ENCODE measurements around the gene RHOBTB3.
"Not testable (repeated sequence)": the region's sequence is repeated elsewhere in the genome, so short reads cannot be mapped to it uniquely, and the experiment has no call there.

Gene RHOBTB3, protein sequence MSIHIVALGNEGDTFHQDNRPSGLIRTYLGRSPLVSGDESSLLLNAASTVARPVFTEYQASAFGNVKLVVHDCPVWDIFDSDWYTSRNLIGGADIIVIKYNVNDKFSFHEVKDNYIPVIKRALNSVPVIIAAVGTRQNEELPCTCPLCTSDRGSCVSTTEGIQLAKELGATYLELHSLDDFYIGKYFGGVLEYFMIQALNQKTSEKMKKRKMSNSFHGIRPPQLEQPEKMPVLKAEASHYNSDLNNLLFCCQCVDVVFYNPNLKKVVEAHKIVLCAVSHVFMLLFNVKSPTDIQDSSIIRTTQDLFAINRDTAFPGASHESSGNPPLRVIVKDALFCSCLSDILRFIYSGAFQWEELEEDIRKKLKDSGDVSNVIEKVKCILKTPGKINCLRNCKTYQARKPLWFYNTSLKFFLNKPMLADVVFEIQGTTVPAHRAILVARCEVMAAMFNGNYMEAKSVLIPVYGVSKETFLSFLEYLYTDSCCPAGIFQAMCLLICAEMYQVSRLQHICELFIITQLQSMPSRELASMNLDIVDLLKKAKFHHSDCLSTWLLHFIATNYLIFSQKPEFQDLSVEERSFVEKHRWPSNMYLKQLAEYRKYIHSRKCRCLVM

DNA sequence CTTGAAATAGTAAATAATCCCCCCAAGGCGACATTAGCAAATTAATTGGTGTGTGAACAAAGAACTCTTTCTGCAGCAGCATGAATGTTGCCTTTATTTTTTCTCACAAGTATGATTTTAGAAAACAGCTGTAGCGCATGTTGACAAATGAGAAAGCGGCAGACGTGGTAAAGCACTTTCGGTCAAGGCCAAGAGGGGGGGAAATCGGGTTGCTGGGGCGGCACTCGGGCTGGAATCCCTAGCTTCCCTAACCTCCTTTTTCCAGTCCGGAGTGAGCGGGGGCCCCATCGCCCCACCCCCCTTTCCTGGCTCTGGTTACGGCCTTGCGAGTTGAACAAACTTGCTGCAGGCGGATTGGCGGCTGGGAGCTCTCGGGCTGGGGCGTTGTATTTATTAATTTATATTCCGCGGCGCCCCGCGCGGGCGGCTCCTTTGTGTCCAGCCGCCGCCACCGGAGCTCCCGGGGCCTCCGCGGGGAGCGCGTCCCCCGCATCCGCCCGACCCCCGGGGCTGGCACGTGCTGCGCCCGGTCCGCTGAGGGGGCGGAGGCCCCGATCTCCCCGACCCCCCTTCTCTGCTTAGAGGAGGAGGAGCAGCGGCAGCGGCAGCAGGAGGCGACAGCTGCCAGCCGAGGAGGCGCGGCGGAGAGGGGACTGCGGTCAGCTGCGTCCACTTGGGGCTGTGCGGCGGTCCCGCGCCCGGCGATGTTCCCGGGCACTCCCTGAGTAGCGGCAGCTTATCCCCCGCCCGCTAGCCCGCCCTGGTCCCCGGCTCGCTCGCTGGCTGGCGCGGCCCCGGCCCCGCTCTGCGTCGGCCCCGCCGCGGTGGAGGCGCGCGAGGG lies at the start of gene RHOBTB3:
Gene RHOBTB3 (plus strand): TSS at position 607 of the 841 bp plus-strand sequence. CDS start 347 bp downstream, outside the sequence.
- DNase-seq, result peak; percentile 84 to 91

DNA sequence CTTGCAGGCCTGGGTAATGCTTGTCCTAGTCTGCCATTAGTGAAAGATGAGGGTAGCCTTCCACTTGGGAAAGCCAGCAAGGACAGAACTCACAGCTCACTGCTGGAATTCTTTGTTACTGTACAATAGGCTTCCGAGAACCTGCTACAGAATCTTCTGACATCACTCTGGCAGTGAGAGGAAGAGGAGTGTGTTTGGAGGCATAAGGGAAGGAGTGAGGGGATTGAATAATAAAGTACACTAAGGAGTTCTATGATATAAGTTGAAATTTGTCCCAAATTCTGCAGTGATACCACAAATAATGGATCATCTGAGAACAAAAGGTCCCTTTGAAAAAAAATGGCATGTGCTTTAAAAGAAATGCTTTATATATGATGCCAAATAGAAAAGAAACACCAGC lies 48.2 kb upstream of the RHOBTB3 start, which contains the start of gene SPATA9:
Gene SPATA9 (minus strand): TSS at position 101 of the 400 bp plus-strand sequence. CDS start 137 bp downstream, outside the sequence.
- DNase-seq, result no peak

DNA sequence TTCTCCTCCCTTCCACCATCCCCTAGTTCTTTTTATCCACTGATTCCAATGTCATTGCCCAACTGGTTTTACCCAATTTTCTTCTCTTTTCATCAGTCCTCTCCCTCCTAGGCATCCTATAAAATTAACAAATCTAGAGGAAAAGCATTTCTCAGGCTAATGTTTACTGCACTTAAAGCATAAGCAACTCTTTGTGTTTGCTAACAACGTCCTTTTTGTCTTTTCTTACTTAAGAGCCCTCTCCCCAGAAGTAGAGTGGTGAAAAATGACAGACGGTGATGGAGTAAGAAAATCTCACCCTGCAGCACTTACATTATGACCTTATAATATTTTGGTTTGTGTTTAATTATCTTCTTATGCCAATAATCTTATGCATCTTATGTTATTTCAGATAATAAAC lies 46.8 kb upstream of the RHOBTB3 start:
- no peak for DNase-seq

DNA sequence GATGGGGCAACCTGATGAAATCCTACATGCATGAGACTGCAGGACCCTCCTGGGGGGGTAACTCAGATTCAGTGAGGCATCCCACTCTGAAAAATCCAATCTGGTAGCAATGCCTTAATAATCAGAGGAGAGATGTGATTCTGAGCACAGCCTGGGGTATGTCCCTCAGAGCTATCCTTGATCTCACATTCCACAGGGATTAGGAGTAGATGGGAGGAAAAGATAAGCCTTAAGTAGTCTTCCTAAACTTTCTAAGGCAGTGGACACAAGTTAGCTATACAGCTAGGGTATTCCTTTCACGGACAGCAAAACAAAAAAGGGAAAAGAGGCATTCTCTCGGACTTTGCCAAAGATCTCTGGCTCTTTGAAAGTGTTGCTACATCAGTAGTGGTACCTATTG lies 44.5 kb upstream of the RHOBTB3 start:
- DNase-seq, result no peak

DNA sequence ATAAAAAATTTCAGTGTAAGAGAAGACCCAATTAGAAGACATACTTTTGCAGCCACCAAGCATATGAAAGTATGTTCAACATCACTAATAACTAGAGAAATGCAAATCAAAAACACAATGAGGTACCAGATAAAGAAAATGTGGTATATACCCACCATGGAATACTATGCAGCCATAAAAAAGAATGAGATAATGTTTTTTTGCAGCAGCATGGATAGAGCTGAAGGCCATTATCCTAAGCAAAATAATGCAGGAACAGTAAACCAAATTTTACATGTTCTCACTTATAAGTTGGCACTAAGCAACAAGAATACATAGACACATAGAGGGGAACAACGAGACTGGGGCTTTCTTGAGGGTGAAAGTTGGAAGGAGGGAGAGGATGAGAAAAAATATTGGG lies 41.5 kb upstream of the RHOBTB3 start:
- no peak for DNase-seq

DNA sequence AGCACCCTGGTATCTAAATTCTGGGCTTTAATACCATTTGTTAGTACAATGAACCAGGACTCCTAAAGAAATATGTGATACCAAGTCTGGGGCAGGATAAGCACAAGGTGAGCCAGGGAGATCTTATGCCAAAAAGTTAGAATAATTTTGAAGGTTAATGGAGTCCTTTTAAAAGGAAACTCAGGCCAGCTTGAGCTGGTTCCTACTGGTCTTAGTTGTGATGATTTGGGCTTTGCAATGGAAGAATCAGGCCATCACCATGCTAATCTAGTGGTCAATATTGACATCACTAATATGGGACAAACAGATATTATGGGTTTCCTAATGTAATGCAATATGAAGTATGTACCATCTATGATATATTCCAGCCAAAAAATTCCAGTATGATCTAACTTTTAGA lies 40.8 kb upstream of the RHOBTB3 start:
- DNase-seq, result no peak

DNA sequence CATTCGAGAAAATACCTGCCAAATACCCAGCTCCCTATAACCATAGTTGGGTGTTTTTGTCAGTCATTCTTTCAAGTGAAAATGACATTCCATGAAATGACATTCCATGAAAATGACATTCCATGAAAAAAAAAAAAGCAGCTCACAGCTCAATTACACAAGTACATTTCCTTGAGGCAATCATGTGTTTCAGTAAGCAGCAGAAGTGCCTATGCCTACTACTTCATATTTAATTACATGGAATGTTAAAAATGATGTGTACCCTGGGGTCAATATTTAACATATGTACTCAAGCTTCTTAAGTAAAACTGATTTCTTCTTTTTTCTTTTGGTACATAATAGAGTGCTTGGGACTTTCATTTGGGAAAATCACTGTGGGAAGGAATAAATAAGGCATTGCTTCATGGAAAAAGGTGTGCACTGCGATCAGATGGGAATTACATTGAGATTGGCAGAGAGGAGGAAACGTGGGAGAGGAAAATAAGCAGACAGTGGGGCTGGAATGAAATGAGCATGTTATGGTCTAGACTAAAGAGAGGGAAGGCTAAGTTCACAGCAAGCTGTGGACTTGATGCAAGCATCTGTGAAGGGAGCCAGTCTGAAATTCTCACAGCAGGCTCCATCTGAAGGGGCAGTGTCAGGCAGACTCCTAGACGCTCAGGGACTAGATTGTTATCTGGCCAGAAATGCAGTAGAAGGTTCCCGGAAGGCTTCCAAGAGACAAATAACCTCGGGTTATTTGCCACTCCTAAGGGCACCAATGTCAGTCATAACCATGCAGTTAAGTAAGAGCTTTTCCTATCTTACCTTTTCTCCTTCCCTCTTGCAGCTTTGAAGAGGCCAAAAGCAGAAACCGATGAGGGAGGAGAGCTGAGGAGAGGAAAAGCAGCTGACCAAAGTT lies 33.1 kb upstream of the RHOBTB3 start:
- DNase-seq, result no peak

DNA sequence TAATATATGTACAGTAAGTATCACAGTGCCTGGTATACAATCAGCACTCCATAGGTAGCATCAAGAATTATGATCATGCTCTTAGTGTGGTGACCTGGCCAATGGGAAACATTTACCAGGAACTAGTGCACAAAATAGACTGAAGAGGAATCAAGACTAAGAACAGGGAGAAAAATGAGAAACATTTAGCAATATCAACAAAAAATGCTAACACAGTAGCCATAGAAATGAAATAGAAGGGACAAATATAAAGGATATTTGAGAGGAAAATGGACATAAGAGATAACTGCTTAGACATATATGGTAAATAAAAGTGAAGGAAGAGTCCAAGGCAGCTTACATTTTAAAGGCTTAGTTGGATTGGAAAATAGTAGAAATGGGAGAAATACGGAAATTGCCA lies 31.8 kb upstream of the RHOBTB3 start:
- DNase-seq, result no peak

DNA sequence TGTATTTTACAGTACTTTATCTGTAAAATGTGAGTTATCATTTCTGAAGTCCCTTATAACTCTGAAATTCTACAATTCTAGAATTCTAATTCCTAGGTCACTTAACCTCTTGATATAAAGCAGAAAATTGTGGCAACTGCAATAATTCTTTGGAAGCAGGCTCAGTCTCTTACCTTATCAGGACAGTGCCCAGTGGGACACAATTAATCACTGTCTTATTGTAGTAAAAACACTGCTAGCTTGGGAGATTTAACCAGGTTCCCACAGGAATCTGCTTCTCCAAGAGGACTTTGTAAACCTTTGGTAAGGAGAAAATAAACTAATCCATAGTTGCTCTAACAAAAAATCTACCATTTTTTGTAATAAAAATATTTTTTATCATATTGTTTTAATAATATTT lies 30.1 kb upstream of the RHOBTB3 start:
- DNase-seq, result no peak

DNA sequence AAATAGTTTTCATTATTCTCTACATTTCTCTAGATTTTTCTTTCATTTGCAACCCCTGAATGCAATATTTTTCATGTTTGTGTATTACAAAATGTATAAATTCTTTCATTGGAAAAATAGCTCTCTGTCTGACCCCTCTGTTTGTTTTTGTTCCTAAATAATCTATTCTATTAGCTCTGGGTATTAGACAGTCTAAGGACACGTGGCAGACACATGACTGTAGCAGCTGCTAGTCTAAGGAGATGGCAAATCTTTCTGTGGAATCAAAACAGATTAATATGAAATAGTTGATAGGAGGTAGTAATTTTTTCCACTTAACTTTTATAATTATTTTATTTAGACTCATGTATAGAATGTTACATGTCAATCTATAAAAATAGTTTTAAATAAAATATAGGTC lies 27.0 kb upstream of the RHOBTB3 start:
- no peak for DNase-seq

DNA sequence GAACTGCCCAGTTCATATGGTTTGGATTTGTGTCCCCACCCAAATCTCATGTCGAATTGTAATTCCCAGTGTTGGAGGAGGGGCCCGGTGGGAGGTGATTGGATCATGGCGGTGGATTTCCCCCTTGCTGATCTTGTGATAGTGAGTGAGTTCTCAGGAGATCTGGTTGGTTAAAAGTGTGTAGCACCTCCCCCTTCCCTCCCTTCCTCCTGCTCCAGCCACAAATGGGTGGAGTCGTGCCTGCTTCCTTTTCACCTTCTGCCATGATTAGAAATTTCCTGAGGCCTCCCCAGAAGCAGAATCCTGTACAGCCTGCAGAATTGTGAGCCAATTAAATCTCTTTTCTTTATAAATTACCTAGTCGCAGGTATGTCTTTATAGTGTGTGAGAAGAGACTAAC lies 24.9 kb upstream of the RHOBTB3 start:
- DNase-seq, result not testable (repeated sequence)

DNA sequence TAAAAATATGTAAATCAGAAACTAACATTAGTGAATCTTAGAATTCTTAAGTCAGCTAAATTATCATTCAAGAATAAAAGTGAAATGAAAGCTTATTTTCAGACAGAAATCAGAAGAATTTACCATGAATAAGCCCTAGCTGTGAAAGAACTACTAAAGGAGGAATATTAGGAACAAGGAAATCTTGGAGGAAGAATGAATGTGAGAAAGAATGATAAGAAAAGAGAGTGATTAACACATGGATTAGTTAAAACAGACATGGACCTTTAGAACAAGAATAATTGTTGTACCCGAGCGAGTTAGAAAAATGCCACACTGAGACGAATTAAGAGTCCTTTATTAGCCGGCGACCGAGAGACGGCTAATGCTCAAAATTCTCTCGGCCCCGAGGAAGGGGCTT lies 24.1 kb upstream of the RHOBTB3 start:
- DNase-seq, result no peak

DNA sequence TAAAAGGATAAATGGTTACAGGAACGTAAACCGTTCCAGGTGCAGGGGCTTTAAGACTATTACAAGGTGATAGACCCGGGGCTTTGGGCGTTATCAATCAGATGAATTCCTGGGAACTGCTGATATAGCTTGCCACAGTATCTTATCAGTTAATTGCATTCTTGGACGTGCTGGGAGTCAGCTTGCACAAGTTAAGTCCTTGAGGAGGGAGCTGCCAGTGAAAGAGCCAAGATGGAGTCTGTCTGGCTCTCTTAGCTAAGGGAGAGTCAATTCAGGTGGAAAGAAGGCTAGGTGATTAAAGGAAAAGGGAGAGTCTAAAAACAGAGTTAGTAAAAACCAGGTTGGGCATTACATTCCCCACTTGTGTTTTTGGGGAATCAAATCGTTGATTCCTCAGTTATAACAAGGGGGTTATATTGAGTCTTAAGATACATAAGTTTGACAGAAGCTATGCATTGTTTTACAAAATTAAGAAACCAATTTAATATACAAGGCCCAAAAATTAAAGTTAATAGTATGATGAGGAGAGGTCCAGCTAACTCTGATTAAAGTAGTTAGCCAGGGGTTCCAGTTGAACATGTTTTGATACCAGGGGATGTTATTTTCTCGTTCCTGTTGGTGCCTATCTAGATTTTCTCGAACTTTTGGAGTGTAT lies 23.5 kb upstream of the RHOBTB3 start:
- not testable (repeated sequence) for DNase-seq

DNA sequence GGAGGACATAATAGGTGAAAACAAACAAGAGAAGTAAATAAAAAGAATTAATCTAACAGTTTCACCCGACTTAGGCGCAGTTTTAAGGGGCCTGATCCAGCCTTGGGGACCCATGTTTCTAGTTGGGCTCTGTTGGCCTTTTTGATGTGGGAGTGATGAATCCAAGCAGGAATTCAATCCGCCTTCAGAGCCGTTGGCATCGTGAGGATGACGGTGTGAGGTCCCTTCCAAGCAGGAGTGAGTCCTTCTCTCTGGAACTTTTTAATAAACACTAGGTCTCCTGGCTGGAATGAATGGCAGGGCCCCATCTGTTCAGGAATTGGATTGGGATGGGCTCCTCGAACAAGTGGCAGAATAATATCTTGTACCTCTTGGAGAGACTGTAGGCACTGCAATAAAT lies 22.3 kb upstream of the RHOBTB3 start:
- no peak for DNase-seq

DNA sequence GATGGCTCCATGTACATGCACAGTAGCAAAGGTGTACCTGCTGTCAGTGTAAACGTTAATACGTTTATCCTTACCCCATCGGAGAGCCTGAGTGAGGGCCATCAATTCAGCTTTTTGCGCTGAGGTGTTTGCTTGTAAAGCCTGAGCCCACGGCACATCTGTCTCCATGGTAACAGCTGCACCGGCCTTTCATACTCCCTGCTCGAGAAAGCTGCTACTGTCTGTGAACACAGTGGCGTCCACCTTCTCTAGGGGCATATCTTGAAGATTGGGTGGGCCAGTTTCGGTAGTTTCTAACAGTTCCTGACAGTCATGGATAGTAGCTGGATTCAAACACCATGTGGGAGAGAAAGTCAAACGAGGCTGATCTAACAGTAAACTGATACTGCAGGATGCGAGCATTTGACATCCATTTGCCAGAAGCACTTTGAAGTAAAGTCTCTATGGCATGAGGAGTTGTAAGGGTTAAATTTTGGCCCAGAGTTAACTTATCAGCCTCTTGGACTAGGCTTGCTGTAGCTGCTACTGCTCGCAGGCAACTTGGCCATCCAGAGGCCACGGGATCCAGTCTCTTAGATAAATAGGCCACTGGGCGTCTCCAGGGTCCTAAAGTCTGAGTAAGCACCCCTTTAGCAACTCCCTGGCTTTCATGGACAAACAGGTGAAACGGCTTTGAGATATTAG lies 21.0 kb upstream of the RHOBTB3 start:
- peak; percentile 43 to 60 for DNase-seq

DNA sequence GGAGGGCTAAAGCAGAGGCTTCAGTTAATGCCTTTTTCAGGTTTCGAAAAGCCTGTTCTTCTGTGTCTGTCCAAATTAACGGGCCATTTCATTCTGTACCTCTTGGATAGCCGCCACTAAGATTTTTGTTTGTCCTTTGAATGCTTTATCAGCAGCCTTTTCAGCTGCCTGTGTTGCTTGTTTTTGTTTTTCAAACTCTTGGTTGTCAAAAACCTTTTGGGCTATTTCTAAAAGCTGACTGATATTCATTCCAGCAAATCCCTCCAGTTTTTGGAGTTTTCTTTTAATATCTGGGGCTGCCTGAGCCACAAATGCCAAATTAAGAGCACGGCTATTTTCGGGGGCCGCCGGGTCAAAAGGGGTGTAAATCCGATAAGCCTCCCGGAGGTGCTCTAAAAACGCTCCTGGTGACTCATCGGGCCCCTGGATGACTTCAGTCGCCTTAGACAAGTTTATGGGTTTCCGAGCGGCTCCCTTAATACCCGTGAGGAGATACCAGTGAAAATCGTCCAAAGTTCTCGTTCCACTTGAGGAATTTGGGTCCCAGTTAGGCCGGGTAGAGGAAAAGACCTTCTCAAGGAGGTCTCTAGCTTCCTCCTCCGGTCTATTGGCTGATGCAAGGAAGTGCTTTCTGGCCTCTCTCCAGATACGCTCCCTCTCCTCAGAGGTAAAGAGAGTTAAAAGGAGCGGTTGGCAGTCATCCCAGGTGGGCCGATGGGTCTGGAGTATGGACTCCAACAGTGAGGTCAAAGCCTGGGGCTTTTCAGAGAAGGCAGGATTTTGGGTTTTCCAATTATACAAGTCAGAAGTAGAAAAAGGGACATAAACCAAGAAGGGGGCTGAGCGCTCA lies 20.3 kb upstream of the RHOBTB3 start:
- not testable (repeated sequence) for DNase-seq

DNA sequence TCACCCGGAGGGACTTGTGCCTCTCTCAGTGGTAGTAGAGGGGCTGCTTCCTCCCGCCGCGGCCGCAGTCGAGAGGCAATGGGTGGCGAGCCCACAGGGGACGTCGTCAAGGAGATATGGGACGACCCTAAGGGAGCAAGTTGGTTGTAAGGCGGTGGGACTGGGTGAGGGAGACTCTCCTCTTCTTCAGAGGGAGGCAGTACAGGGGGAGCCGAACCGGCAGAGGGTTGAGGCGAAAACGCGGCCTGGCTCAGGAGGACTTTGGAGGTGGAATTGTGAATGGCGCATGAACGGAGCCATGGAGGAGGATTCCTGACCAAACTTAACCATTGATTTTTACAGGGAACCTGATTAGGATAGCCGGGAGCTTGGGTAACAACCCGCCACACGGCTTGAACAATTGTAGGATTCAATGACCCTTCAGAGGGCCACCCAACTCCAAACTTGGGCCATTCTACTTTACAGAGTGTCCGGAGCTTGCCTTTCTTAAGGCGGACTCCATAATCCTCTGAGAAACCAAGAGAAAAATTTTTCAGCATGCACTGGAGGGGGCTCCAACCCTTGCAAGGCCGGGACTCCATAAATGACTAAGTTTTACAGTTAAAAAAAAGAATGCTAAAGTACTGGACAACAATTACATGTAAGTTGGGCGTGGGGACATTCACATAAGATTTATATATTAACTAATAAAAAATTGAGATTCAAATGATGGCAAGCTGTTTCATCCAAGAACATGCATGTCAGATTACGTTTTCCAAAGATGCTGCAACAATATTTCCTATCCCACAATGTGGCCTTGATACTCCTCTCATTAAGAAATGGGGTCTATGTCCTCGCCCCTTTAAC lies 19.4 kb upstream of the RHOBTB3 start:
- DNase-seq, result no peak

DNA sequence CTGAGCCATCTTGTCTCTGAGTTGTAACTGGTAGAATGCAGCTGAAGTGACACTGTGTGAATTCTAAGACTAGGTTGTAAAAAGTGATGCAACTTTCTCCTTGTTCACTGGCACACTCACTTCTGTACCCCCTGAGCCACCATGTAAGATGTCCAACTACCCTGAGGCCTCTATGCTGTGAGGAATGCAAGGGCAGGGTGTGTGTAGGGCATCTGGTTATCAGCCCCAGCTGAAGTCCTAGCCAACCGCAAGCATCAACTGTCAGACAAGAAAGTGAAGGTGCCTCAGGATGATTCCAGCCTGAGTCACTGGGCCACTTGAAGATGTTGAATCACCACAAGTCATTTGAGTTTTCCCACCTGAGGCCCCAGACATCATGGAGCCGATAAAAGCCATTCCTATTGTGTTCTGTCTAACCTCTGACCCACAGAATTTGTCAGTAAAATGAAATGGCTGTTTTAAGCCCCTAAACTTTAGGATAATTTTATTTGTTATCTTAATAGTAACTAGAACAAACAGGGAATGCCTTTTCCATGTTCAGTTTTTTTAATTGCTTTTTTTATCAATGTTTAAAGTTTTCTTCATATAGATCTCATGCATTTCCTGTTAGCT lies 18.7 kb upstream of the RHOBTB3 start:
- DNase-seq, result no peak

DNA sequence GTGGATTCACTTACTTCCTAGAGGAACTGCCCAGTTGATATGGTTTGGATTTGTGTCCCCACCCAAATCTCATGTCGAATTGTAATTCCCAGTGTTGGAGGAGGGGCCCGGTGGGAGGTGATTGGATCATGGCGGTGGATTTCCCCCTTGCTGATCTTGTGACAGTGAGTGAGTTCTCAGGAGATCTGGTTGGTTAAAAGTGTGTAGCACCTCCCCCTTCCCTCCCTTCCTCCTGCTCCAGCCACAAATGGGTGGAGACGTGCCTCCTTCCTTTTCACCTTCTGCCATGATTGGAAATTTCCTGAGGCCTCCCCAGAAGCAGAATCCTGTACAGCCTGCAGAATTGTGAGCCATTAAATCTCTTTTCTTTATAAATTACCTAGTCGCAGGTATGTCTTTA lies 17.9 kb upstream of the RHOBTB3 start:
- not testable (repeated sequence) for DNase-seq
